GM18502 (cell line): ENCODE results near the gene SMTN.
"Not testable (repeated sequence)": the region's sequence is repeated elsewhere in the genome, so short reads cannot be mapped to it uniquely, and the experiment has no call there.

ENCODE experiments used
- ATAC-seq: cut with Tn5 transposase; IDR thresholded peaks from one replicate; pipeline ENCODE4 v1.9.1; 2021; ENCODE audit warnings: mild to moderate bottlenecking; ENCODE audit not compliant: unreplicated experiment, poor library complexity

Gene SMTN

GRCh38 chr22:31080848-31081649 is at the start of gene SMTN:
Gene SMTN (plus strand): TSS chr22:31081318. CDS start chr22:31083259, 1,941 bp downstream.
- peak; percentile 60 for ATAC-seq

GRCh38 chr22:31036671-31037550 is 44.2 kb upstream of the SMTN start:
- no peak for ATAC-seq

GRCh38 chr22:31038686-31039085 is 42.4 kb upstream of the SMTN start:
- no peak for ATAC-seq

GRCh38 chr22:31039393-31039792 is 41.7 kb upstream of the SMTN start:
- no peak for ATAC-seq

GRCh38 chr22:31040542-31041398 is 40.3 kb upstream of the SMTN start:
- ATAC-seq = no peak

GRCh38 chr22:31044262-31044861 is 36.8 kb upstream of the SMTN start:
- ATAC-seq = no peak

GRCh38 chr22:31045900-31046538 is 35.1 kb upstream of the SMTN start:
- ATAC-seq = no peak

GRCh38 chr22:31046539-31047226 is 34.4 kb upstream of the SMTN start:
- ATAC-seq = no peak

- ATAC-seq = no peak
Measured at GRCh38 chr22:31048570-31048969, 32.5 kb upstream of the SMTN start.

GRCh38 chr22:31049815-31050420 is 31.2 kb upstream of the SMTN start:
- ATAC-seq = no peak

- ATAC-seq = no peak
Measured at GRCh38 chr22:31055117-31055634, 25.9 kb upstream of the SMTN start.

- ATAC-seq = no peak
Measured at GRCh38 chr22:31055635-31056159, 25.4 kb upstream of the SMTN start.

- no peak for ATAC-seq
Measured at GRCh38 chr22:31056986-31057599, 24.0 kb upstream of the SMTN start.

GRCh38 chr22:31059663-31060062 is 21.5 kb upstream of the SMTN start:
- not testable (repeated sequence) for ATAC-seq

- no peak for ATAC-seq
Measured at GRCh38 chr22:31062566-31063230, 18.4 kb upstream of the SMTN start.

- no peak for ATAC-seq
Measured at GRCh38 chr22:31064369-31064768, 16.7 kb upstream of the SMTN start.

- ATAC-seq = no peak
Measured at GRCh38 chr22:31068970-31069369, 12.1 kb upstream of the SMTN start.
